Esophagus muscularis mucosa (tissue), 4 donors: Measurements from ENCODE around the gene CTSW. TPM values are rescaled to one million over a fixed set of nuclear protein-coding genes. Genes with fewer than 3 reads are reported as not detected.

ENCODE experiments used
- DNase-seq: peaks from one replicate; pipeline ENCODE4 v3.0.0-alpha.2; 2017; ENCODE audit errors: extremely low spot score
- H3K27ac ChIP-seq, 4 donors: fragments of 200-600 bp; sonication (generic); replicated peaks in 1 of 4; 1 replicate in 3 of 4; 2 replicates in 1 of 4; pipeline ENCODE4 v1.5.1; 2016 to 2019; ENCODE audit warnings: mild to moderate bottlenecking in 1 of 4
- H3K27me3 ChIP-seq, 4 donors: fragments of 200-600 bp; sonication (generic); one replicate each; pipeline versions ENCODE4 v1.5.1 to v1.6.0; 2016 to 2019
- H3K36me3 ChIP-seq, 4 donors: fragments of 200-600 bp; sonication (generic); one replicate each; pipeline ENCODE4 v1.5.1; 2016 to 2019
- H3K4me1 ChIP-seq, 4 donors: fragments of 200-600 bp; sonication (generic); one replicate each; pipeline ENCODE4 v1.5.1; 2016 to 2019
- H3K4me3 ChIP-seq, 4 donors: fragments of 200-600 bp; sonication (generic); 1 replicate in 2 of 4; 2 replicates in 2 of 4; pipeline ENCODE4 v1.5.1; 2016 to 2019; ENCODE audit warnings: mild to moderate bottlenecking in 4 of 4, moderate library complexity in 1 of 4
- H3K9me3 ChIP-seq, 4 donors: fragments of 200-600 bp; sonication (generic); 1 replicate in 3 of 4; 2 replicates in 1 of 4; pipeline ENCODE4 v1.5.1; 2016 to 2019
- CTCF ChIP-seq, 3 experiments: fragments of 200-600 bp in 2 of 3; fragments of 450-650 bp in 1 of 3; sonication (generic) in 2 of 3; IDR thresholded peaks; one replicate each; pipeline ENCODE4 v1.5.1; 2017 to 2019; ENCODE audit warnings: antibody characterized with exemption in 3 of 3, mild to moderate bottlenecking in 2 of 3, moderate library complexity in 1 of 3
- EP300 ChIP-seq: sonication (generic); formaldehyde crosslinking; IDR thresholded peaks from one replicate; pipeline ENCODE4 v1.6.1; 2017; ENCODE audit warnings: antibody characterized with exemption
- POLR2A ChIP-seq: fragments of 450-650 bp; IDR thresholded peaks from one replicate; pipeline ENCODE4 v1.6.1; 2017; ENCODE audit warnings: antibody characterized with exemption, moderate library complexity, mild to moderate bottlenecking, low read depth
- POLR2AphosphoS5 ChIP-seq, 2 donors: sonication (generic); formaldehyde crosslinking; IDR thresholded peaks; one replicate each; pipeline ENCODE4 v1.6.1; 2017; ENCODE audit warnings: antibody characterized with exemption in 2 of 2
- WGBS: methylation state at CpG from one replicate; pipeline ENCODE4 v1.1.5; 2018; 5-methylcytosine and 5-hydroxymethylcytosine counted together
- intact Hi-C: fragments of 100-400 bp; cut with DNase I; formaldehyde crosslinking; loops from one replicate; pipeline ENCODE4 v1.15.1; 2023
- total RNA-seq, 4 donors: library from RNA; depleted of rRNA; stranded (reverse); fragments of >200 nt; gene quantifications; one replicate each; pipeline versions ENCODE4 v1.1.0 to v1.2.1, GENCODE V29; 2016

The CTSW gene
- total RNA-seq, 4 donors from 2014 or later = 0.83 to 2.7 (median 1.5) TPM

GRCh38 chr11:65859095-65859811, 20.4 kb upstream of the CTSW start:
- DNase-seq = peak; percentile 100
- Histone ChIP-seq H3K27ac (peak overlapping the region; percentile 98 to 100 (median 98)), H3K27me3 (no peaks in the 10 kb centered on the region), H3K9me3 (no peaks in the 10 kb centered on the region), H3K4me1 (peaks cover 41 to 72% (median 70%) of the 10 kb centered on the region in 4 donors), H3K36me3 (peaks cover 30 to 56% (median 47%) of the 10 kb centered on the region in 4 donors), H3K4me3 (peak overlapping the region; percentile 98 to 100 (median 99))
- 1% methylated on average over 25 of the region's 46 CpGs for WGBS
- TF ChIP-seq POLR2AphosphoS5 (IDR thresholded peaks at IDR 0.05) = peak; percentile 99 to 100
- TF ChIP-seq CTCF (IDR thresholded peaks at IDR 0.05) = peak in 2 of 3 experiments; percentile 9
- peak; percentile 95 for TF ChIP-seq POLR2A
- no peak for TF ChIP-seq EP300
- intact Hi-C loops = no loop called here

GRCh38 chr11:65859812-65860277, 19.8 kb upstream of the CTSW start:
- Histone ChIP-seq H3K27ac (peak overlapping the region; percentile 98 to 100 (median 98)), H3K27me3 (no peaks in the 10 kb centered on the region), H3K4me1 (peaks cover 41 to 68% (median 66%) of the 10 kb centered on the region in 4 donors), H3K9me3 (no peaks in the 10 kb centered on the region), H3K36me3 (peaks cover 30 to 56% (median 47%) of the 10 kb centered on the region in 4 donors), H3K4me3 (peak overlapping the region; percentile 98 to 100 (median 99))
- no peak for TF ChIP-seq POLR2AphosphoS5 (IDR thresholded peaks at IDR 0.05)
- no peak for TF ChIP-seq CTCF (IDR thresholded peaks at IDR 0.05)
- TF ChIP-seq EP300 = no peak
- TF ChIP-seq POLR2A = no peak
- intact Hi-C loops = no loop called here
- WGBS = under 1% methylated on average over 16 of the region's 16 CpGs
- no peak for DNase-seq

- intact Hi-C loops = no loop called here
- peak within 1 kb of the TSS; percentile 98 to 100 (median 99) for H3K4me3 ChIP-seq
- H3K27me3 ChIP-seq = no peaks in the 10 kb centered on the region
These were observed 19.1 kb upstream of the CTSW start, which contains the start of gene MUS81 for GRCh38 chr11:65860278-65861164. Gene MUS81, plus strand, starts transcription at chr11:65860433. Its CDS starts 321 bp downstream, at chr11:65860754.

DNA sequence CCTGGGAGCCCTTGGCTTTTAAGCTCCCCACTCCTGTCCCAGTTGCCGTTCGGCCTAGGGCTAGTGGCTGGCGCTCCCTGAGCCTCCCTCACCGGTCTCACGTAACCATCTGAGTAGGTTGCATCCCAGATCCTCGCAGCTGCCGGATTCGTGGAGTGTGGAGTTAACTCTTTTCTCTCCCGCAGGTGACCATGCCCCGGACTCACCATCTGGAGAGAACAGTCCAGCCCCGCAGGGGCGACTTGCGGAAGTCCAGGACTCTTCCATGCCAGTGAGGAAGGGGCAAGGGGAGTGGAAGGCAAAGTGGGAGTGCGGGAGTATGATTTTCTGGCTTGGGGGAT, 18.5 kb upstream of the CTSW start:
- Histone ChIP-seq H3K4me1 (peaks cover 30 to 65% (median 53%) of the 10 kb centered on the region in 4 donors), H3K4me3 (peak overlapping the region; percentile 98 to 100 (median 99)), H3K27me3 (no peaks in the 10 kb centered on the region), H3K9me3 (no peaks in the 10 kb centered on the region), H3K27ac (peak overlapping the region; percentile 98 to 100 (median 98)), H3K36me3 (peaks cover 31 to 56% (median 47%) of the 10 kb centered on the region in 4 donors)
- 50% methylated on average over 1 of the region's 14 CpGs for WGBS
- DNase-seq = no peak
- TF ChIP-seq EP300 = no peak
- intact Hi-C loops = no loop called here

More at GRCh38 chr11:65860278-65861164, 19.1 kb upstream of the CTSW start, which contains the start of gene MUS81:
- Histone ChIP-seq H3K9me3 (no peaks in the 10 kb centered on the region), H3K27ac (peak within 1 kb of the TSS; percentile 98 to 100 (median 98)), H3K4me1 (peaks cover 36 to 68% (median 59%) of the 10 kb centered on the region in 4 donors), H3K36me3 (peaks cover 29 to 56% (median 47%) of the 10 kb centered on the region in 4 donors)
- DNase-seq = peak; percentile 99
- 0% methylated on average over 24 of the region's 78 CpGs for WGBS
- no peak for TF ChIP-seq EP300
- peak; percentile 37 for TF ChIP-seq POLR2A
- peak; percentile 90 to 96 for TF ChIP-seq POLR2AphosphoS5 (IDR thresholded peaks at IDR 0.05)
- TF ChIP-seq CTCF (IDR thresholded peaks at IDR 0.05) = peak; percentile 83 to 93 (median 86)
